WTC11 (cell line): ENCODE results near the gene SLC25A12.

ENCODE experiments used
- CDX4 ChIP-seq: fragments of 250-450 bp; sonication (Bioruptor Pico); IDR thresholded peaks from 2 replicates; pipeline ENCODE4 v1.9.0; 2021; ENCODE audit warnings: moderate library complexity, mild to moderate bottlenecking, inconsistent platforms, borderline replicate concordance
- CTCF ChIP-seq: fragments of 200-600 bp; IDR thresholded peaks from 2 replicates; pipeline ENCODE4 v1.8.0; 2022; ENCODE audit warnings: antibody characterized with exemption
- MAX ChIP-seq: sonication (generic); formaldehyde crosslinking; IDR thresholded peaks from 2 replicates; pipeline ENCODE4 v1.8.0; 2022; ENCODE audit warnings: mild to moderate bottlenecking, missing genetic modification reagents

DNA sequence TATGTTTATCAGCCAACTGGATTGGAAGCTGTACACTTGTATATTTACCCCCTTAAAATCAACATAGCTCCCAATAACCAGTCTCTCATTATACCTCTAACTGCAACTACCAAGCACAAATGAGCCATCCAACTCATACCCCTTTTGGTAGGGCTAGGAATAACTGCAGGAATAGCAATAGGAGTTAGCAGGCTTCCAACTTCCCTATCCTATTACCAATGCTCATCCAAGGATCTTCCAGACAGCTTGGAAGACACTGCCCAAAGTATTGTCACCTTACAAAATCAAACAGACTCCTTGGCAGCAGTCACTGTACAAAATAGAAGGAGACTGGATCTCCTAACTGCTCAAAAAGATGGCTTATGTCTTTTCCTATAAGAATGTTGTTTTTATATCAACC is 61.6 kb downstream of the SLC25A12 start:
- TF ChIP-seq MAX (CRISPR knock-in tag) (no peak), CDX4 (CRISPR knock-in tag) (no peak), CTCF (no peak)
